A673 (cell line): ENCODE data around the gene HIPK1. TPM values are rescaled to one million over a fixed set of nuclear protein-coding genes. Genes with fewer than 3 reads are reported as not detected.

ENCODE experiments used
- BruUV-seq: library from RNA; stranded (reverse); fragments of 400-500 nt; replicated peaks from 2 replicates; lab custom pipeline; 2021; lab: Mats Ljungman, UMichigan
- CTCF ChIA-PET: fragments of 300-600 bp; sonication (Branson Sonifier 250); formaldehyde crosslinking; loops from one replicate; lab custom pipeline; 2022; ENCODE audit warnings: antibody characterized with exemption; lab: Charles Lee
- POLR2A ChIA-PET: fragments of 300-600 bp; sonication (Branson Sonifier 250); formaldehyde crosslinking; loops from one replicate; lab custom pipeline; 2022; ENCODE audit warnings: antibody characterized with exemption; ENCODE audit not compliant: low non-redundant PET; lab: Charles Lee
- DNase-seq: peaks from one replicate; pipeline ENCODE4 v3.0.0-alpha.2; 2015; ENCODE audit warnings: low spot score
- H3K27ac ChIP-seq: fragments of 200-600 bp; sonication (generic); 2 replicates; pipeline ENCODE4 v1.5.1; 2016; ENCODE audit warnings: mixed run types, low read depth, mild to moderate bottlenecking, mixed read lengths, antibody characterized with exemption, low read length; ENCODE audit not compliant: poor library complexity, severe bottlenecking
- H3K27me3 ChIP-seq: fragments of 200-600 bp; sonication (generic); replicated peaks from 2 replicates; pipeline ENCODE4 v1.6.1; 2017; ENCODE audit warnings: mixed run types, low read depth, mild to moderate bottlenecking, mixed read lengths, antibody characterized with exemption, low read length; ENCODE audit not compliant: insufficient read depth, poor library complexity
- H3K36me3 ChIP-seq: fragments of 200-600 bp; sonication (generic); 2 replicates; pipeline ENCODE4 v1.6.1; 2016; ENCODE audit warnings: mixed run types, mild to moderate bottlenecking, mixed read lengths, antibody characterized with exemption, low read length; ENCODE audit not compliant: insufficient read depth, poor library complexity, severe bottlenecking
- H3K4me1 ChIP-seq: fragments of 200-600 bp; sonication (generic); 2 replicates; pipeline ENCODE4 v1.6.1; 2017; ENCODE audit warnings: mixed run types, mild to moderate bottlenecking, mixed read lengths, antibody characterized with exemption, low read length; ENCODE audit not compliant: insufficient read depth, poor library complexity, severe bottlenecking
- H3K4me3 ChIP-seq: fragments of 200-600 bp; sonication (generic); 2 replicates; pipeline ENCODE4 v1.5.1; 2016; ENCODE audit warnings: low read depth, mixed run types, mild to moderate bottlenecking, mixed read lengths, low read length; ENCODE audit not compliant: poor library complexity, severe bottlenecking
- H3K9me3 ChIP-seq: fragments of 200-600 bp; sonication (generic); 2 replicates; pipeline ENCODE4 v1.6.1; 2016; ENCODE audit warnings: mixed run types, low read depth, mild to moderate bottlenecking, mixed read lengths, antibody characterized with exemption, low read length; ENCODE audit not compliant: poor library complexity, severe bottlenecking
- CTCF ChIP-seq: fragments of 300-800, 200-600 bp; sonication (generic); conservative IDR thresholded peaks from 2 replicates; pipeline ENCODE4 v1.5.1; 2017; ENCODE audit warnings: low read depth, mild to moderate bottlenecking, antibody characterized with exemption, low read length, moderate library complexity, mixed read lengths
- EZH2 ChIP-seq: fragments of 200-600 bp; sonication (generic); IDR thresholded peaks from 2 replicates; pipeline ENCODE4 v1.6.1; 2017; ENCODE audit warnings: borderline replicate concordance, low read depth, mild to moderate bottlenecking, mixed read lengths, antibody characterized with exemption, low read length; ENCODE audit not compliant: poor library complexity, severe bottlenecking
- intact Hi-C: fragments of 100-400 bp; cut with micrococcal nuclease; formaldehyde crosslinking; loops from one replicate; pipeline ENCODE4 v1.10.0; 2022; ENCODE audit not compliant: unreplicated experiment
- total RNA-seq: library from RNA; stranded (reverse); gene quantifications from 2 replicates; pipeline ENCODE4 v1.2.3, GENCODE V29; 2021

Gene HIPK1
- total RNA-seq, 1 experiment from 2014 or later, result 81.3 TPM

- H3K9me3 ChIP-seq, result peaks cover 14% of the 10 kb centered on the region
- TF ChIP-seq EZH2 (no peak), CTCF (no peak)
- BruUV-seq, result no TSS peak
- H3K27me3 ChIP-seq, result no peaks in the 10 kb centered on the region
- H3K36me3 ChIP-seq, result no peaks in the 10 kb centered on the region
- no peak overlapping the region for H3K27ac ChIP-seq
- peaks cover 4% of the 10 kb centered on the region for H3K4me1 ChIP-seq
- ChIA-PET POLR2A (no interaction called here), CTCF (interaction anchor here (0.7 kb wide), 1 partner anchor 767 kb away, joined by 5 read pairs; no protein-coding TSS in a partner anchor)
- no peak for DNase-seq
- intact Hi-C loops, result no loop called here
- H3K4me3 ChIP-seq, result no peak overlapping the region
These were observed 66.3 kb downstream of the HIPK1 start for GRCh38 chr1:113995382-113995781.

- TF ChIP-seq EZH2 (no peak), CTCF (no peak)
- POLR2A ChIA-PET, result no interaction called here
- Histone ChIP-seq H3K4me3 (no peak overlapping the region), H3K36me3 (no peaks in the 10 kb centered on the region), H3K9me3 (peaks cover 14% of the 10 kb centered on the region), H3K27me3 (no peaks in the 10 kb centered on the region), H3K4me1 (peaks cover 13% of the 10 kb centered on the region), H3K27ac (no peak overlapping the region)
- intact Hi-C loops, result no loop called here
- no TSS peak for BruUV-seq
- CTCF ChIA-PET, result no interaction called here
- peak; percentile 61 for DNase-seq
These were observed 69.2 kb downstream of the HIPK1 start for GRCh38 chr1:113998361-113998760.

- H3K9me3 ChIP-seq, result peaks cover 14% of the 10 kb centered on the region
- ChIA-PET POLR2A (no interaction called here), CTCF (no interaction called here)
- H3K27ac ChIP-seq, result no peak overlapping the region
- no TSS peak for BruUV-seq
- TF ChIP-seq EZH2 (no peak), CTCF (no peak)
- H3K4me1 ChIP-seq, result peaks cover 21% of the 10 kb centered on the region
- H3K36me3 ChIP-seq, result no peaks in the 10 kb centered on the region
- intact Hi-C loops, result no loop called here
- H3K27me3 ChIP-seq, result no peaks in the 10 kb centered on the region
- DNase-seq, result no peak
- no peak overlapping the region for H3K4me3 ChIP-seq
These were observed 70.1 kb downstream of the HIPK1 start for GRCh38 chr1:113999233-113999632.
